Endothelial cell of umbilical vein (primary cell): ENCODE measurements around the gene KCNG2. TPM values are rescaled to one million over a fixed set of nuclear protein-coding genes. Genes with fewer than 3 reads are reported as not detected.

Source experiments
- BruUV-seq: library from RNA; stranded (reverse); fragments of 400-500 nt; replicated peaks from 2 replicates; lab custom pipeline; 2021; lab: Mats Ljungman, UMichigan
- CTCF ChIA-PET: fragments of 300-600, 350-600 bp; sonication (Branson Sonifier 250); formaldehyde crosslinking; loops from one replicate; lab custom pipeline; 2021; ENCODE audit warnings: antibody characterized with exemption, inconsistent platforms; lab: Charles Lee
- POLR2A ChIA-PET: fragments of 300-600, 350-600 bp; sonication (Branson Sonifier 250); formaldehyde crosslinking; loops from one replicate; lab custom pipeline; 2021; ENCODE audit warnings: antibody characterized with exemption, inconsistent platforms; lab: Charles Lee
- DNase-seq: peaks from one replicate; pipeline ENCODE4 v3.0.0-alpha.2; 2011; ENCODE audit warnings: low read depth, low spot score
- FAIRE-seq: peaks from 2 replicates; lab custom pipeline; 2011; peaks lifted over from hg19 to GRCh38; lab: Jason Lieb, UNC
- H2AFZ ChIP-seq: 2 replicates; pipeline ENCODE4 v1.6.0; 2012; ENCODE audit warnings: low read depth, low read length, control low read depth, inconsistent platforms
- H3K27ac ChIP-seq: 2 replicates; pipeline ENCODE4 v1.5.1; 2011; ENCODE audit warnings: low read depth, mild to moderate bottlenecking, control low read depth, low read length, moderate library complexity; ENCODE audit not compliant: insufficient read depth
- H3K27me3 ChIP-seq, 2 experiments: 2 replicates each; pipeline versions ENCODE4 v1.6.0 to v1.6.1; 2011; ENCODE audit warnings: low read length in 2 of 2, mixed read lengths in 1 of 2; ENCODE audit not compliant: control insufficient read depth in 2 of 2, insufficient read depth in 2 of 2
- H3K36me3 ChIP-seq, 2 experiments: 2 replicates in 1 of 2; 3 replicates in 1 of 2; pipeline ENCODE4 v1.5.1; 2011; ENCODE audit warnings: low read length in 2 of 2, mild to moderate bottlenecking in 1 of 2, moderate library complexity in 1 of 2; ENCODE audit not compliant: control insufficient read depth in 2 of 2, insufficient read depth in 2 of 2; ENCODE audit errors: extremely low read depth in 1 of 2
- H3K4me1 ChIP-seq: 3 replicates; pipeline ENCODE4 v1.5.1; 2011; ENCODE audit warnings: mild to moderate bottlenecking, low read length; ENCODE audit not compliant: control insufficient read depth, insufficient read depth; ENCODE audit errors: extremely low read depth
- H3K4me2 ChIP-seq: 2 replicates; pipeline ENCODE4 v1.6.1; 2011; ENCODE audit warnings: low read length, control low read depth, mixed read lengths; ENCODE audit not compliant: insufficient read depth
- H3K4me3 ChIP-seq, 3 experiments: fragments of 200-600 bp in 1 of 3; sonication (generic), shearing (Covaris generic) in 1 of 3; replicated peaks in 1 of 3; 2 replicates each; pipeline ENCODE4 v1.5.1; 2011 to 2016; ENCODE audit warnings: control low read depth in 3 of 3, low read length in 3 of 3, mild to moderate bottlenecking in 2 of 3, inconsistent platforms in 1 of 3, low read depth in 1 of 3, moderate library complexity in 1 of 3; ENCODE audit not compliant: insufficient read depth in 1 of 3
- H3K79me2 ChIP-seq: 2 replicates; pipeline ENCODE4 v1.6.0; 2012; ENCODE audit warnings: low read length, inconsistent platforms; ENCODE audit not compliant: control insufficient read depth, insufficient read depth
- H3K9ac ChIP-seq: replicated peaks from 2 replicates; pipeline ENCODE3; 2011; ENCODE audit warnings: low read length, control low read depth; ENCODE audit not compliant: insufficient read depth; ENCODE audit errors: extremely low read depth
- H3K9me1 ChIP-seq: replicated peaks from 3 replicates; pipeline ENCODE4 v1.6.0; 2011; ENCODE audit warnings: mild to moderate bottlenecking, low read length; ENCODE audit not compliant: control insufficient read depth, insufficient read depth; ENCODE audit errors: extremely low read depth
- H3K9me3 ChIP-seq: replicated peaks from 2 replicates; pipeline ENCODE4 v1.5.1; 2012; ENCODE audit warnings: low read length, inconsistent platforms; ENCODE audit not compliant: control insufficient read depth, insufficient read depth
- H4K20me1 ChIP-seq: replicated peaks from 2 replicates; pipeline ENCODE3; 2011; ENCODE audit warnings: mild to moderate bottlenecking, low read length; ENCODE audit not compliant: control insufficient read depth, insufficient read depth; ENCODE audit errors: extremely low read depth
- EZH2 ChIP-seq: IDR thresholded peaks from 2 replicates; pipeline ENCODE4 v1.6.1; 2012; ENCODE audit warnings: borderline replicate concordance, low read depth, mild to moderate bottlenecking, moderate library complexity, low read length, inconsistent platforms; ENCODE audit not compliant: severe bottlenecking
- FOS ChIP-seq: IDR thresholded peaks from 2 replicates; pipeline ENCODE4 v1.6.1; 2011; ENCODE audit warnings: mild to moderate bottlenecking, low read length, moderate library complexity, borderline replicate concordance; ENCODE audit not compliant: insufficient read depth
- JUN ChIP-seq: IDR thresholded peaks from 2 replicates; pipeline ENCODE4 v1.6.1; 2011; ENCODE audit warnings: borderline replicate concordance, low read depth; ENCODE audit not compliant: insufficient read length, insufficient read depth
- POLR2A ChIP-seq: IDR thresholded peaks from 2 replicates; pipeline ENCODE4 v1.6.1; 2012; ENCODE audit warnings: low read depth, mild to moderate bottlenecking, control low read depth, low read length
- POLR2AphosphoS5 ChIP-seq: IDR thresholded peaks from 2 replicates; pipeline ENCODE4 v1.6.1; 2012; ENCODE audit warnings: low read depth, mild to moderate bottlenecking, control low read depth, low read length, moderate library complexity; ENCODE audit not compliant: insufficient read depth
- dilution Hi-C: fragments of 300-500 bp; cut with MboI; formaldehyde crosslinking; loops from one replicate; pipeline ENCODE4 v1.15.0; 2019; ENCODE audit warnings: low sequenced_read_pairs; ENCODE audit not compliant: extremely low pct_ligation_motif_present
- intact Hi-C: fragments of 100-400 bp; cut with micrococcal nuclease; formaldehyde crosslinking; loops from one replicate; pipeline ENCODE4 v1.10.0; 2022
- polyA plus RNA-seq, 4 experiments: library from polyadenylated mRNA; depleted of rRNA in 3 of 4; stranded (reverse) in 3 of 4; unstranded in 1 of 4; fragments of >200 nt; gene quantifications; 2 replicates each; pipeline versions ENCODE4 v1.2.1 to v1.2.3, GENCODE V29; 2011 to 2012; ENCODE audit warnings: missing spikeins in 1 of 4
- total RNA-seq: library from RNA; stranded (reverse); gene quantifications from 2 replicates; pipeline ENCODE4 v1.2.3, GENCODE V29; 2021
- TF ChIP-seq, protein P1 (sequence below): IDR thresholded peaks from 2 replicates; pipeline ENCODE4 v1.6.1; 2011; ENCODE audit not compliant: insufficient read depth, insufficient read length
- TF ChIP-seq, protein P2 (sequence below), 2 donors: IDR thresholded peaks; 1 replicate in 1 of 2; 2 replicates in 1 of 2; pipeline ENCODE4 v1.5.1; 2011; ENCODE audit warnings: low read length in 2 of 2, mild to moderate bottlenecking in 2 of 2, moderate library complexity in 2 of 2, control low read depth in 1 of 2, inconsistent platforms in 1 of 2, low read depth in 1 of 2; ENCODE audit not compliant: insufficient read depth in 1 of 2; ENCODE audit errors: extremely low read depth in 1 of 2

The KCNG2 gene
- total and polyA plus RNA-seq, 2 donors (not counting 3 experiments of a cell fraction or from before 2014, with no cell fraction given), result not detected

DNA sequence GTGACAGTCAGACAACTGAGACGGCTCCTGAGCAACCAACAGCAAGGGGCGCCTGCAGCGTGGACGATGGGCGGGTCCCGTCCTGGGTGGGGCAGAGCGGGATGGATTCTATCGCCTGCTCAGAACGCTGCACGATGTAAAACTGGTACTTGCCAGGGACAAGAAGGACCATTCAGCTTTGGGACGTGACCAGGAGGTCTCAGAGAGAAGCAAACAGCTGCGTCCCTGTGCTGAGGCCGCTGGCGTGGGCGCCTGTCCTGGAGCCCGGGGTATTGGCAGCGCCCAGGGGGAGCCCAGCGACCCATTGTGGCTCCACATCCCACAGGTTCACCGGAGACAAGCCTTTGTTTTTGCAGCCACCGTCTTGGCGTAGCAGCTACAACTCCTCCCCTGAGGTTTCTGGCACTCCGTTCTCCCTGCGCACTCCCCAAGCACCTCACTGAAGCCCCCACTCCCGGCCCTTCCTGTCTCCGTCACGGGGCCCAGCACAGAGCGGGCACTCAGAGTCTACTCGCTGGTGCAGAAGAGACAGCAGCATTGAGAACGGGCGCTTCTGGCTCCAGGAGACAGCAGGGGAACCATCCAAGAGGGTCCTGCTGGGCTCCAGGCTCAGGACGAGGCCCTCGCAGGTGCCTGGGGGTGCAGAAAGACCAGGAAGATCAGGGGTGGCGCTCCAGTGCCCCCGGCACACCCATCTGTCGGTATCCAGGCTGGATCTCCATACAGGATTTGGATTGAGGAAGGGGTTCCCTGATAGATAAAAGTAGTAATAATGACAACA lies 22.1 kb upstream of the KCNG2 start:
- no peak overlapping the region for H3K4me2 ChIP-seq
- H3K79me2 ChIP-seq, result no peaks in the 10 kb centered on the region
- no peak overlapping the region for H2AFZ ChIP-seq
- H3K9me1 ChIP-seq, result no peaks in the 10 kb centered on the region
- no peaks in the 10 kb centered on the region for H3K9me3 ChIP-seq
- ChIA-PET CTCF (no interaction called here), POLR2A (no interaction called here)
- no TSS peak for BruUV-seq
- H3K36me3 ChIP-seq, result no peaks in the 10 kb centered on the region
- FAIRE-seq (no peak), DNase-seq (no peak)
- H4K20me1 ChIP-seq, result no peaks in the 10 kb centered on the region
- no peak overlapping the region for H3K27ac ChIP-seq
- H3K9ac ChIP-seq, result no peak overlapping the region
- no peak overlapping the region for H3K4me3 ChIP-seq
- intact Hi-C loops (no loop called here), dilution Hi-C loops (no loop called here)
- H3K4me1 ChIP-seq, result no peaks in the 10 kb centered on the region
- TF ChIP-seq, protein P1, sequence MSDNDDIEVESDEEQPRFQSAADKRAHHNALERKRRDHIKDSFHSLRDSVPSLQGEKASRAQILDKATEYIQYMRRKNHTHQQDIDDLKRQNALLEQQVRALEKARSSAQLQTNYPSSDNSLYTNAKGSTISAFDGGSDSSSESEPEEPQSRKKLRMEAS, result no peak
- no peaks in the 10 kb centered on the region for H3K27me3 ChIP-seq

DNA sequence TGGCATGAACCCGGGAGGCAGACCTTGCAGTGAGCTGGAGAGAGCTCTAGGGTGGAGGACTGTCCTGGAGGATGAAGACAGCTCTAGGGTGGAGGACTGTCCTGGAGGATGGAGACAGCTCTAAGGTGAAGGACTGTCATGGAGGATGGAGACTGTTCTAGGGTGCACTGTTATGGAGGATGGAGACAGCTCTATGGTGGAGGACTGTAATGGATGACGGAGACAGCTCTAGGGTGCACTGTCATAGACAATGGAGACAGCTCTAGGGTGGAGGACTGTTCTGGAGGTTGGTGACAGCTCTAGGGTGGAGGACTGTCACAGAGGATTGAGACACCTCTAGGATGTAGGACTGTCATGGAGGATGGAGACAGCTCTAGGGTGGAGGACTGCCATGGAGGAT lies 21.1 kb upstream of the KCNG2 start:
- no peaks in the 10 kb centered on the region for H3K4me1 ChIP-seq
- no peaks in the 10 kb centered on the region for H3K27me3 ChIP-seq
- no peak for FAIRE-seq
- DNase-seq, result no peak
- no peaks in the 10 kb centered on the region for H3K9me1 ChIP-seq
- POLR2A ChIA-PET, result no interaction called here
- dilution Hi-C loops, result no loop called here
- intact Hi-C loops, result no loop called here
- no peak overlapping the region for H3K4me2 ChIP-seq
- no peaks in the 10 kb centered on the region for H3K36me3 ChIP-seq
- no peak overlapping the region for H3K9ac ChIP-seq
- H3K9me3 ChIP-seq, result no peaks in the 10 kb centered on the region
- CTCF ChIA-PET, result no interaction called here
- no peaks in the 10 kb centered on the region for H3K79me2 ChIP-seq
- no peak overlapping the region for H3K27ac ChIP-seq
- no TSS peak for BruUV-seq
- no peak overlapping the region for H3K4me3 ChIP-seq
- no peak overlapping the region for H2AFZ ChIP-seq
- no peaks in the 10 kb centered on the region for H4K20me1 ChIP-seq
- no peak for TF ChIP-seq EZH2
- TF ChIP-seq JUN, result no peak
- no peak for TF ChIP-seq POLR2AphosphoS5
- TF ChIP-seq, protein P2, sequence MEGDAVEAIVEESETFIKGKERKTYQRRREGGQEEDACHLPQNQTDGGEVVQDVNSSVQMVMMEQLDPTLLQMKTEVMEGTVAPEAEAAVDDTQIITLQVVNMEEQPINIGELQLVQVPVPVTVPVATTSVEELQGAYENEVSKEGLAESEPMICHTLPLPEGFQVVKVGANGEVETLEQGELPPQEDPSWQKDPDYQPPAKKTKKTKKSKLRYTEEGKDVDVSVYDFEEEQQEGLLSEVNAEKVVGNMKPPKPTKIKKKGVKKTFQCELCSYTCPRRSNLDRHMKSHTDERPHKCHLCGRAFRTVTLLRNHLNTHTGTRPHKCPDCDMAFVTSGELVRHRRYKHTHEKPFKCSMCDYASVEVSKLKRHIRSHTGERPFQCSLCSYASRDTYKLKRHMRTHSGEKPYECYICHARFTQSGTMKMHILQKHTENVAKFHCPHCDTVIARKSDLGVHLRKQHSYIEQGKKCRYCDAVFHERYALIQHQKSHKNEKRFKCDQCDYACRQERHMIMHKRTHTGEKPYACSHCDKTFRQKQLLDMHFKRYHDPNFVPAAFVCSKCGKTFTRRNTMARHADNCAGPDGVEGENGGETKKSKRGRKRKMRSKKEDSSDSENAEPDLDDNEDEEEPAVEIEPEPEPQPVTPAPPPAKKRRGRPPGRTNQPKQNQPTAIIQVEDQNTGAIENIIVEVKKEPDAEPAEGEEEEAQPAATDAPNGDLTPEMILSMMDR (IDR thresholded peaks at IDR 0.05; ENCODE audit: extremely low read depth in 1 of 2, insufficient read depth in 1 of 2, low read depth in 1 of 2, low read length in 2 of 2), result no peak
- no peak for TF ChIP-seq POLR2A
- TF ChIP-seq FOS, result no peak
